ENCODE measurements around the gene THAP4.
A peak's percentile ranks its signal among the peaks of the same experiment; 100 is the strongest.

The THAP4 gene

GRCh38 chr2:241547781-241548450, 89.0 kb downstream of the THAP4 start:
- no peak overlapping the region; the same call in 1 of the 2 replicates for H3K4me3 ChIP-seq (ENCODE audit: low read depth, low read length)
- no peak for TF ChIP-seq CTCF (IDR thresholded peaks at IDR 0.05; ENCODE audit: low read depth, low read length)

GRCh38 chr2:241546771-241547498, 90.0 kb downstream of the THAP4 start:
- no peak for TF ChIP-seq CTCF (IDR thresholded peaks at IDR 0.05; ENCODE audit: low read depth, low read length)
- H3K4me3 ChIP-seq (ENCODE audit: low read depth, low read length), result peak overlapping the region; percentile 37

GRCh38 chr2:241545523-241546473, 91.2 kb downstream of the THAP4 start:
- H3K4me3 ChIP-seq (ENCODE audit: low read depth, low read length), result peak overlapping the region; percentile 36
- TF ChIP-seq CTCF (IDR thresholded peaks at IDR 0.05; ENCODE audit: low read depth, low read length), result no peak

DNA sequence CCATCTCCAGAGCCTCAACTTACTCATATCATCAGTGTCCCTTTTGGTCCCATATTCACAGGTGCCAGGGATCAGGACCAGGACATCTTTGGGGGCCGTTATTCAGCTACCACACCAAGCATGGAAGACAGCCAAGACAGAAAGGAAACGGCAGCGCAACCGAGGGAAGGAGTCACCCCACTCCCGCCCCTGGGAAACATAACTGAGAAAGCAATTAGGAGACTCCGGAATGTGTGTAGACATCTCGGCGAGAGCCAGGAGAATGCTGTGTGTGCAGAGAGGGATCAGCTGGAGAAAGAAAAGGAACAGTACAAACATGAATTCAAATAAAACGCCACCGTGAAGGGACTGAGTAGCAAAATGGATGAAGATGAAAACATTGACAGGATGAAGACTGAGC, 91.9 kb downstream of the THAP4 start:
- TF ChIP-seq CTCF (IDR thresholded peaks at IDR 0.05; ENCODE audit: low read depth, low read length), result no peak
- peak overlapping the region; percentile 36 for H3K4me3 ChIP-seq (ENCODE audit: low read depth, low read length)

DNA sequence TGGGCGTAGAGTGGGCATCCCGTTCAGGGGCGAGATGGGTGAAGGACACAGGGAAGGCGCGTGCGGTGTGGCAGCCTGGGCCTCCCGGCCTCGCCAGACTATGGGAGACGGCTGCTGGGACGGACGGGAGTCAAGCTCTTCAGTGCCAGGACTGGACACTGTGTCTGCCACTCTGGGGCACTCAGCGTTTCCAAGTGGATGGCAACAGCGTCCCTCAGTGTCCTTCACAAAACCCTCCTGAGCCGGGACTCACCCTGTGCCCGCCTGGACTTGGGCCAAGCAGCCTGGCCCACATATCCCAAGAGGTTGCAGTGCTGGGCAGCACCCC, 94.7 kb downstream of the THAP4 start:
- TF ChIP-seq CTCF (IDR thresholded peaks at IDR 0.05; ENCODE audit: low read depth, low read length), result no peak

DNA sequence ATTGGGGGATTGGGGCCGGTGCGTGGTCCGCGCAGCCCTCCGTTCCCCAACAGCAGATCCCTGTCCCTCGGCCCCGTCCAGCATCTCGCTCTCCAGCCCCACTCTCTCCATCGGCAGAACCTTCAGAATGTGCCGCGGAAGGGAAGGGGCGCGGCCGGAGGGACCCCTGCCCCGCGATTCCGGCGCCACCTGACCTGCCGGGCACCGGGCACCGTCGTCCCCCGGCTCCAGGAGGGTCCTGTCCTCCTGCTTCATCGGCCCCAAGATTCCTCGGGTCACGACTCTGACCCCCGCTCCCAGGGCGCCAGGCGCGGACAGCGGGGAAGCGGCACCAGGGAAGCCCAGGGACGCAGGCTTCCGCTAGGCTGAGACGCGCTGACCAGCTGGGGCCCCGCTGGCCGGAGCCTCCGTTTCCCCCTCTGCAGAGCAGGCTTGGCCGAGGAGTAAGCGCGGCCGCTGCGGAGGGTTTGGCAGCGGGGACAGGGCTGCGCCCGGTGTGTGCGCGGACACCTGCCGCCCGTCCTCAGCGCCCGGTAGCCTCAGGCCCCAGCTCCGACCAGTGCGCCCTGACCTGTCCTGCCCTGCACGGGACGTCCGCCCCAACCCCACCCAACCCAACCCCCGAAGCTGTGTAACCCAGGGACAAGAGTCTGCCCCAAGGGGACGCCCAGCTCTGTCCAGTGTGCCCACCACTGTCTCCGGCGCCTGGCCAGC, 95.2 kb downstream of the THAP4 start:
- H3K4me3 ChIP-seq (ENCODE audit: low read depth, low read length), result peak overlapping the region; percentile 10; the same call in 1 of the 2 replicates
- TF ChIP-seq CTCF (IDR thresholded peaks at IDR 0.05; ENCODE audit: low read depth, low read length), result no peak

More for the DNA sequence above, 94.7 kb downstream of the THAP4 start:
- no peak overlapping the region for H3K4me3 ChIP-seq (ENCODE audit: low read depth, low read length)

Measured in WI38 (cell line).